Measurements from ENCODE around the gene LRP8.

GRCh38 chr1:53195246-53196016 is 132.4 kb downstream of the LRP8 start:
- TF ChIP-seq RAD21 (IDR thresholded peaks at IDR 0.05; ENCODE audit: low read depth), result no peak
- TF ChIP-seq CTCF (IDR thresholded peaks at IDR 0.05 in 2 of 3, conservative IDR thresholded peaks at IDR 0.05 in 1 of 3; ENCODE audit: borderline replicate concordance in 1 of 3, insufficient read depth in 1 of 3, low read depth in 2 of 3, low read length in 2 of 3), result no peak
- no peak for TF ChIP-seq MAX (IDR thresholded peaks at IDR 0.05)
- TF ChIP-seq POLR2A (IDR thresholded peaks at IDR 0.05; ENCODE audit: borderline replicate concordance, extremely low read depth, insufficient read depth, insufficient read length), result no peak
- TF ChIP-seq ZBTB33 (IDR thresholded peaks at IDR 0.05; ENCODE audit: extremely low read depth, insufficient replicate concordance, low read length), result no peak
- no peak for TF ChIP-seq ZNF274 (IDR thresholded peaks at IDR 0.05; ENCODE audit: low read depth, low read length)
- TF ChIP-seq EZH2 (IDR thresholded peaks at IDR 0.05), result no peak
- no peak for TF ChIP-seq POLR2AphosphoS5 (IDR thresholded peaks at IDR 0.05; ENCODE audit: low read depth, low read length)
- TF ChIP-seq REST (IDR thresholded peaks at IDR 0.05; ENCODE audit: low read depth), result no peak
- no peak for TF ChIP-seq FOSL1 (IDR thresholded peaks at IDR 0.05; ENCODE audit: low read depth)
- no peak for TF ChIP-seq CBX3 (IDR thresholded peaks at IDR 0.05; ENCODE audit: low read depth)
- no peak for TF ChIP-seq CEBPB (IDR thresholded peaks at IDR 0.05; ENCODE audit: low read depth)
- no peak for TF ChIP-seq YY1 (IDR thresholded peaks at IDR 0.05; ENCODE audit: extremely low read depth, insufficient replicate concordance, low read depth, low read length)
- TF ChIP-seq SP1 (IDR thresholded peaks at IDR 0.05; ENCODE audit: low read depth), result no peak
